ENCODE results near the gene IL7R. TPM values are rescaled to one million over a fixed set of nuclear protein-coding genes. Genes with fewer than 3 reads are reported as not detected.

The IL7R gene
- polyA plus RNA-seq, 2 of the 4 experiments (the other 2 are of a cell fraction): 0.13 to 0.18 TPM

- no peak overlapping the region for H3K4me2 ChIP-seq
- ATAC-seq (no peak), FAIRE-seq (no peak), DNase-seq (ENCODE audit: low read depth in 1 of 2, low spot score in 1 of 2) (no peak)
- POLR2A ChIA-PET: no interaction called here
- CTCF ChIA-PET: interaction anchor here (0.5 kb wide), 1 partner anchor 376 kb away, joined by 3 read pairs; no protein-coding TSS in a partner anchor
- no peak overlapping the region for H3K4me3 ChIP-seq
- WGBS (ENCODE audit: missing lambda C conversion rate): 28% methylated on average over 6 of the region's 6 CpGs
- H3K4me1 ChIP-seq: no peaks in the 10 kb centered on the region
- no peak overlapping the region for H3K27ac ChIP-seq
- TF ChIP-seq HEYL (CRISPR knock-in tag; IDR thresholded peaks at IDR 0.05) (no peak), BHLHE40 (IDR thresholded peaks at IDR 0.05; ENCODE audit: low read depth, low read length) (no peak), HOXB13 (CRISPR knock-in tag; IDR thresholded peaks at IDR 0.05; ENCODE audit: low read depth) (no peak), ZSCAN20 (CRISPR knock-in tag; IDR thresholded peaks at IDR 0.05) (no peak), CBX8 (IDR thresholded peaks at IDR 0.05) (no peak), SMC3 (IDR thresholded peaks at IDR 0.05) (no peak), CTCF (IDR thresholded peaks at IDR 0.05) (no peak), NFE2L2 (conservative IDR thresholded peaks at IDR 0.05; ENCODE audit: low read length) (no peak), PHF8 (IDR thresholded peaks at IDR 0.05; ENCODE audit: borderline replicate concordance, low read depth) (no peak), RAD21 (conservative IDR thresholded peaks at IDR 0.05 in 1 of 2, IDR thresholded peaks at IDR 0.05 in 1 of 2) (no peak), JUNB (IDR thresholded peaks at IDR 0.05) (no peak), BCL3 (IDR thresholded peaks at IDR 0.05) (no peak)
- no peaks in the 10 kb centered on the region for H3K9me3 ChIP-seq
Measured at GRCh38 chr5:35903631-35904203, 47.0 kb downstream of the IL7R start.

- Histone ChIP-seq H3K4me2 (no peak overlapping the region), H3K4me3 (no peak overlapping the region), H3K27ac (no peak overlapping the region), H3K9me3 (no peaks in the 10 kb centered on the region), H3K4me1 (no peaks in the 10 kb centered on the region)
- DNase-seq (ENCODE audit: low read depth in 1 of 2, low spot score in 1 of 2): no peak
- 31% methylated on average over 11 of the region's 11 CpGs for WGBS (ENCODE audit: missing lambda C conversion rate)
- CTCF ChIA-PET: no interaction called here
- FAIRE-seq: no peak
- no peak for ATAC-seq
- TF ChIP-seq JUN (IDR thresholded peaks at IDR 0.05) (no peak), EHF (CRISPR knock-in tag; IDR thresholded peaks at IDR 0.05) (no peak), KDM1A (IDR thresholded peaks at IDR 0.05; ENCODE audit: low read depth) (no peak), GATA3 (IDR thresholded peaks at IDR 0.05; ENCODE audit: borderline replicate concordance) (no peak), CHD2 (IDR thresholded peaks at IDR 0.05; ENCODE audit: low read length, partially characterized antibody) (no peak), HMGXB4 (CRISPR knock-in tag; IDR thresholded peaks at IDR 0.05; ENCODE audit: borderline replicate concordance) (no peak), MAFK (IDR thresholded peaks at IDR 0.05; ENCODE audit: partially characterized antibody) (no peak), HOXA7 (CRISPR knock-in tag; IDR thresholded peaks at IDR 0.05) (no peak), PBX3 (IDR thresholded peaks at IDR 0.05) (no peak), EHMT2 (IDR thresholded peaks at IDR 0.05; ENCODE audit: low read depth) (no peak), NFE2L2 (conservative IDR thresholded peaks at IDR 0.05; ENCODE audit: low read length) (no peak), ZC3H11A (IDR thresholded peaks at IDR 0.05) (no peak), EP300 (IDR thresholded peaks at IDR 0.05) (no peak), RAD21 (conservative IDR thresholded peaks at IDR 0.05 in 1 of 2, IDR thresholded peaks at IDR 0.05 in 1 of 2) (no peak)
- POLR2A ChIA-PET: no interaction called here
Measured at GRCh38 chr5:35904443-35905132, 47.9 kb downstream of the IL7R start.
